ENCODE data around the gene MAD1L1. TPM values are rescaled to one million over a fixed set of nuclear protein-coding genes. Genes with fewer than 3 reads are reported as not detected.
A peak's percentile ranks its signal among the peaks of the same experiment; 100 is the strongest.

Gene MAD1L1
- total RNA-seq, 1 donor from 2014 or later, result 53.8 TPM

DNA sequence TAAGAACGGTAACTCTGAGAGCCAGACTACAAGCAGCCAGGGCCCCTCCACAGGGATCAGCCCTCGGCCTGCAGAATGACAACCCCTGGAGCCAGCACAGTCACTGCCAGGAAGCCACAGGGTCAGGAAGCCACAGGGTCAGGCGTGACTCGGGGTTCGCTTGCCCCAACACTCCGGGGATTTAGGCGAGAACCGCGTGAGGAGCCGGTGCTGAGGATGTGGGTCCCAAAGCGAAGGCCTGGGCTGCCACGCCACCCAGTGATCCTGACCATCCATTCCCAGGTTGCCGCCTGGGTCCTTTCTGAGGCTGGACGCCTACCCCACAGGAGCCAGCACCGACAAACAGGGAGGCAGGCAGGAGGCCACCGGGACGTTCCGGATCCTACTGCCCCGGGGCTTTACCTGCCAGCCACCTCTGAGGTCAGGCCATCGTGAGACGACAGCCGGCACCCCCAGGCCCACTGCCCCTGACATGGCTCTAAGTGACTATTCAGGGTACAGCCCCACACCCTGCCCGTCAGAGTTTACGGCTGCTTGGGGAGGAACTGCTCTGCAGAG, 334.0 kb downstream of the MAD1L1 start:
- no peak for DNase-seq (ENCODE audit: low read depth, low spot score)
- Mint-ChIP-seq H3K4me1 (no peaks in the 10 kb centered on the region), H3K4me3 (no peak overlapping the region), H3K27ac (ENCODE audit: unreplicated experiment) (peak overlapping the region; percentile 57), H3K36me3 (ENCODE audit: low read depth) (no peaks in the 10 kb centered on the region), H3K27me3 (ENCODE audit: low read depth) (no peaks in the 10 kb centered on the region), H3K9me3 (no peaks in the 10 kb centered on the region)
- TF ChIP-seq, protein P1, sequence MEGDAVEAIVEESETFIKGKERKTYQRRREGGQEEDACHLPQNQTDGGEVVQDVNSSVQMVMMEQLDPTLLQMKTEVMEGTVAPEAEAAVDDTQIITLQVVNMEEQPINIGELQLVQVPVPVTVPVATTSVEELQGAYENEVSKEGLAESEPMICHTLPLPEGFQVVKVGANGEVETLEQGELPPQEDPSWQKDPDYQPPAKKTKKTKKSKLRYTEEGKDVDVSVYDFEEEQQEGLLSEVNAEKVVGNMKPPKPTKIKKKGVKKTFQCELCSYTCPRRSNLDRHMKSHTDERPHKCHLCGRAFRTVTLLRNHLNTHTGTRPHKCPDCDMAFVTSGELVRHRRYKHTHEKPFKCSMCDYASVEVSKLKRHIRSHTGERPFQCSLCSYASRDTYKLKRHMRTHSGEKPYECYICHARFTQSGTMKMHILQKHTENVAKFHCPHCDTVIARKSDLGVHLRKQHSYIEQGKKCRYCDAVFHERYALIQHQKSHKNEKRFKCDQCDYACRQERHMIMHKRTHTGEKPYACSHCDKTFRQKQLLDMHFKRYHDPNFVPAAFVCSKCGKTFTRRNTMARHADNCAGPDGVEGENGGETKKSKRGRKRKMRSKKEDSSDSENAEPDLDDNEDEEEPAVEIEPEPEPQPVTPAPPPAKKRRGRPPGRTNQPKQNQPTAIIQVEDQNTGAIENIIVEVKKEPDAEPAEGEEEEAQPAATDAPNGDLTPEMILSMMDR (conservative IDR thresholded peaks at IDR 0.05), result no peak

DNA sequence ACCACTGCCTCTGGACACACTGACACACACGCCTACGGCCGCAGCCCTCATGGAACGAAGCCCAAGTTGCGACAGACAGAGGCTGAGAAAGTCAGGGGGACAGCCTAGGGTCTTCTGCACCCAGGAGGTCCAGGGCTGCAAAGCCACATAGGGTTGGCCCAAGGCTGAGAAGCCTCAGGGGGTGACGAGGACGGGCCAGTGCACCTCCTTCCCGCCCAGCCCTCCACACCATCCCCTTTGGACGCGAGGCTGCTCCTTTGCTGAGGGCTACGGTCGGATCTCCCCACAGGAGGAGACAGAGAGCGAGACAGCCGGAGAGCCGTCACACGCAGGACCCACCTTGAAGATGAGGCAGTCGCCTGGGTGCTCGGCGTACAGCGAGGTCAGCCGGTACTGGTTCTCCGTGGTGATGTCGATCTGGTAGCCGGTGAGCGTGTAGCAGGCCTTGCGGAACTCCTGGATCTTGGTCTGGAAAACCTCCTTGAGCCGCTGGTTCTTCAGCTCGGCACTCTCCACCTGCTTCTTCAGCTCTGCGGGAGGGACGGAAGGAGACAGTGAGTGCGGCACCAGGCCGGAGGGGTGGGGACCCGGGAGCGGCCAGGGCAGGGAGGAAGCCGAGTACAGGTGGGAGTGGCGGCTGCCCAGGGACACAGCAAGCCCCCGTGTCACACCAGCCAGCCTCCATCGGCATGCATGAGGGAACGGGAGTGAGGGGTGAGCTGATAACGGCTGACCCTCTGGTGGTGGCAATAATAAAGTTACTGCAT, 334.7 kb downstream of the MAD1L1 start:
- no peaks in the 10 kb centered on the region for H3K36me3 Mint-ChIP-seq (ENCODE audit: low read depth)
- TF ChIP-seq, protein P1 (conservative IDR thresholded peaks at IDR 0.05), result no peak
- H3K4me1 Mint-ChIP-seq, result no peaks in the 10 kb centered on the region
- DNase-seq (ENCODE audit: low read depth, low spot score), result no peak
- H3K27me3 Mint-ChIP-seq (ENCODE audit: low read depth), result no peaks in the 10 kb centered on the region
- no peak overlapping the region for H3K4me3 Mint-ChIP-seq
- H3K27ac Mint-ChIP-seq (ENCODE audit: unreplicated experiment), result peak overlapping the region; percentile 12
- H3K9me3 Mint-ChIP-seq, result no peaks in the 10 kb centered on the region

DNA sequence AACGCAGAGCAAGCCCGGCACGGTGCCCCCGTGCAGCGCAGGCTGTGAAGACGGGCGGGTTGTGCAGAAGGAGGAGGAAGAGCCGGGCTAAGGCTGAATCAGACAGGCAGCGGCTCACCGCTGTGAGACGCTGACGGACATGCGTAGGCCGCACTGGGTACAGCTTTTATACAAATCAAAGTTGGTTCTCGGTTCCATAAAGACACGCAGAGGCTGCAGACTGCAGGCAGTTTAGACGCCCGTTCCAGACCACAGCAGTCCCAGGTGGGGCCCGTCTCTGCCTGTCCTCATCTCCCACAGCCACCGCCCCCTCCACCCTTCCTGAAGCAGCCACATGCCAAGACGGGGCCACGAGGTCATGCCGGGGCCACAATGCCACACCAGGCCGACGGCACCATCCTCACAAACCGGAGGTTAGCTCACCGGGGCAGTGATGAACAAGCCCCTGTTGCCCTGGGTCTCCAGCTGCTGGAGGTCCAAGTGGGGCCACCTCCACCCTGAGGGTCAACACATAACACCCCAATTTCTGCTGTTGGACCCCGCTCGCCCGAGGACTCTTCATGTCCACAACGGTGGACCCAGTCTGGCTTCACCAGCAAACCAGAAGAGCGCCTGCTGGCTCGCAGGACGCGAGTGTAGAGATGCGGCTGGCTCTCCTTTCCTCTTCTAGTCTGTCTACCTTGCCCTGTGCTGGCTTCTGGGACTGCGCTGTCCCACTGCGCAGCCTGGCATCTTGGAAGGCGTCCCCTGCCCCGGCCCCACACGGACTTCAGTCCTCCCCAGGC, 335.5 kb downstream of the MAD1L1 start:
- TF ChIP-seq, protein P1 (conservative IDR thresholded peaks at IDR 0.05), result no peak
- no peaks in the 10 kb centered on the region for H3K4me1 Mint-ChIP-seq
- H3K4me3 Mint-ChIP-seq, result no peak overlapping the region
- H3K36me3 Mint-ChIP-seq (ENCODE audit: low read depth), result no peaks in the 10 kb centered on the region
- no peak overlapping the region for H3K27ac Mint-ChIP-seq (ENCODE audit: unreplicated experiment)
- no peak for DNase-seq (ENCODE audit: low read depth, low spot score)
- no peaks in the 10 kb centered on the region for H3K27me3 Mint-ChIP-seq (ENCODE audit: low read depth)
- H3K9me3 Mint-ChIP-seq, result no peaks in the 10 kb centered on the region

DNA sequence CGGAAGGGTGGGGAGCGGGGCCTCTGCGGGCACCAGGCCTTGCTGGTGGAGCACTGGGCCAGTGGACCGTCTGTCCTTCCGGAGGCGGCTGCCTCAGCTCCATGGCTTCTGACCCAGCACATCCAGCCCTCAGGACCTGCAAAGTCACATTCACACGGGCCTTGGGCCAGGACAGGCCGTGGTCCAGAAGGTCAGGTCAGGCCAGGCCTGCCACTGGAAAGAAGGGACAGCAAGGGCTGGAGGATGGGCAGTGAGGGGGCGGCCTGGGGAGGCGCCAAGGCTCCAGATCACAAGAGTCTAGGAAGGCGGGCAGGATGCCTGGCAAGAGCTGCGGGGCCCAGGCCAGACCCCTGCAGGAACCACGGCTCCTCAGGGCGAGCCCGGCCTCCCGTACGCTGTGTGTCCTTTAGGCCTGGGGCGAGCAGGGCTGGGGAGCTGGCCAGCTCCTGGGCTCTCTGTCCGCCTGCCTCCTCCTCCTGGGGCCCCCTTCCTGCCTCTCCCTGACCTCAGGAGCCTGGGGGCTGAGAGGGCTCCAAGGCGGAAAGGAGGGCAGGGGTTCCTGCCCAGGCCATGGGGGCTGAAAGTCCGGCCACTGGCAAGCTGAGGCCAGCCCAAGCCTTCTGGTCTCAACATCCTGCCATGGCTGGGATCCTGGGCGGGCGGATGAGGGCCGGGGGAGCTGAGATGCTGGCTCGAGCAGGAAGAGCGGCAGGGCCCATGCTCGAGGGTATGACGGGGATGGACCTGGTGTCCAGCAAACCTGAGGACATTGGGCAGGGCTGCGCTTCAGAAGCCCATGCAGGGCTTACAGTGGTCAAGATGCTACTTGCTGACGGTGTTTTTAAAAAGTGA, 336.9 kb downstream of the MAD1L1 start:
- no peak for DNase-seq (ENCODE audit: low read depth, low spot score)
- H3K4me3 Mint-ChIP-seq, result no peak overlapping the region
- no peaks in the 10 kb centered on the region for H3K4me1 Mint-ChIP-seq
- H3K36me3 Mint-ChIP-seq (ENCODE audit: low read depth), result no peaks in the 10 kb centered on the region
- H3K27me3 Mint-ChIP-seq (ENCODE audit: low read depth), result no peaks in the 10 kb centered on the region
- no peaks in the 10 kb centered on the region for H3K9me3 Mint-ChIP-seq
- no peak overlapping the region for H3K27ac Mint-ChIP-seq (ENCODE audit: unreplicated experiment)
- TF ChIP-seq, protein P1 (conservative IDR thresholded peaks at IDR 0.05), result no peak

Data from neural crest cell (in vitro differentiated cells).